ENCODE results near the gene RAI14.

Gene RAI14

GRCh38 chr5:34866989-34867471 lies 210.9 kb downstream of the RAI14 start:
- DNase-seq = no peak

DNA sequence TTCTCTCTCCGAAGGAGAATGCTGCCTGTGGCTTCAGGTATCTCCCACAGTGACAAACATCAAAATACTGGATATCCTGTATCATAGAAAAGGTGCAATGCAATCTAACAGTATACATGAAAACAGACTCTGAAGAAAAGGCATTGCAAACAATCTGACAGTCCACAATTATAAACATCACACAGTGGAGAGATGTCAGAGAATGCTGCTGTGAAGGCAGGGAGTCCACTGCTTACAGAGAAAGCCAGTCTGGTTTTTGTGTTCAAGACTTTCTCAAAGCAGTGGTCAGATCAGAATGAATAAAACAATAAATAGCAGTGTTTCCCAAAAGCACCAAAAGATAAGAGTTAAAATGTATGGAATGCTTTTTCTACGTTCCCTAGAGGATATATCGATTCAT lies 211.5 kb downstream of the RAI14 start:
- DNase-seq = no peak

DNA sequence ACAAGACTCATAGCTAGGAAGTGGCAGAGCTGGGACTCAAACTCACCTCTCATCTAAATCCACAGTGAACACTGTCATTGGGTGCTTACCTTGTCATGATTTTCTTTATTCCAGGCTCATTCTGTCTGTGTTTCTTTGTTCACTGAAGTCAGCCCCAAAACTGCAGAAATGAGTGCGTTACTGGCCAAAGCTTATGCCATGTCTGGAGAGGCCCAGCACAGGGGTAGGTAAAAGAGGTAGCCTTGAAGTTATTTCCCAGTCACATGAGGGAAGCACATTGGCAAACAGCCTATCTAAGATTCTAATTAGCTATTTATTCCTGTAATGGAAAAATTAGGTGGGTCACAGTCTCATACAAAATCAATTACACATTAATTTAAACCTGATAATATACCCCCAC lies 212.7 kb downstream of the RAI14 start:
- no peak for DNase-seq

DNA sequence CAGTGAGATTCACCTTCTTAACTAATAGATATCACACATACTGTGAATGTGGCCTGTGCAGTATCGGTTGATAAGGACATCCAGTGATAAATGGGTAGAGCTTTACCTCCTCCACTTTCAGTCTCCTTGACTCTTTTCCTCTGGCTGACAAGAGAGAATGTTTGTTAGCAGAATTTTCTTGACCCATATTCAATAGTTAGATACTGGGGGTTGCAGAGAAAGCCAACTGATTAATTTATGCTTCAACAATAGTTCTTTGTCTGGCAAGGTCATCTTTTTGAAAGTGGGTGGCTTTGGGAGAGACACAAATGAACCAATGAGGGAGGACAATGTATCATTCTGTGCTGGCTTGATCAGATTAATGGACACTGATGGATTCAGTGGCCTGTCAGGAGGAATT lies 213.1 kb downstream of the RAI14 start:
- DNase-seq = no peak

DNA sequence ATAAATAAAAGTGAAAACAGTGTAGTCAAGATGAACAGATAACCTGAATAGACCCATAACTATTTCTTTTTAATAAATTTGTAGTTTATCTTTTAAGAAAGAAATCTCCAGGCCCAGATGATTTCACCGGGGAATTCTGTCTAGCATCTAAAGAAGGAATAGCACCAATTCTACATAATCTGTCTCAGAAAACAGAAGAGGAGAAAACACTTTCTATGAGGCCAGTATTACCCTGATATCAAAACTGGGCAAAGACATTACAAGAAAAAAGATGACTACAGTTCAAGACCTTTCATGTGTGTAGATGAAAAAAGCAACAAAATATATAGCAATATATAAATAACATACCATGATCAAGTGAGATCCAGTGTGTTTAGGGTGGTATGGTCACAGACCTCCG lies 214.3 kb downstream of the RAI14 start:
- DNase-seq = no peak

- no peak for DNase-seq
Observed at GRCh38 chr5:34876275-34876674, 220.1 kb downstream of the RAI14 start.

DNA sequence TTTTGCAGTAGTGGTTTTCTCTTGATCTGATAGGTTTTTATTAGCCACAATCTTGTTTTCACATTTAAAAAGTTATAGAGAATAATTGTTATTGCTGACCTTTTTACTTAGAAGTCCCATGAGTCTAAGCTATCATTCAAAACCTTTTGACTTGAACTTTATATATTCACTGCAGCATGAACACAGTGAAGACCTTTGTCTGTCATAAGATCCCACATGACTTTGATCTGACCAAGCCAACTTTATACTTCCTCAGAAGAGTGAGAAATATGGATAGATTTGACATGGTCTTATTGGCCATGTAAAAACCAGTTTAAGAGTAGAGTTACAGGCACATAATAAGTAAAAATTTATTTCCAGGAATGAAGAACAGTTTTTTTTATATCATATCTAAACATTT lies 225.1 kb downstream of the RAI14 start:
- DNase-seq = no peak
